Uterus (tissue), 4 donors: ENCODE data around the gene YBX3. TPM values are rescaled to one million over a fixed set of nuclear protein-coding genes. Genes with fewer than 3 reads are reported as not detected.

ENCODE experiments used
- DNase-seq, 2 donors: peaks; one replicate each; pipeline ENCODE4 v3.0.0-alpha.2; 2019 to 2020
- H3K27ac ChIP-seq, 2 donors: fragments of 200-600 bp; sonication (generic); 1 replicate in 1 of 2; 2 replicates in 1 of 2; pipeline ENCODE4 v1.5.1; 2016 to 2018
- H3K27me3 ChIP-seq, 2 donors: fragments of 200-600 bp; sonication (generic); one replicate each; pipeline ENCODE4 v1.5.1; 2018 to 2019; ENCODE audit warnings: control low read depth in 1 of 2
- H3K36me3 ChIP-seq, 2 donors: fragments of 200-600 bp; sonication (generic); one replicate each; pipeline ENCODE4 v1.5.1; 2019; ENCODE audit warnings: control low read depth in 1 of 2
- H3K4me1 ChIP-seq, 2 donors: fragments of 200-600 bp; sonication (generic); one replicate each; pipeline ENCODE4 v1.5.1; 2018 to 2019; ENCODE audit warnings: control low read depth in 1 of 2
- H3K4me3 ChIP-seq, 2 donors: fragments of 200-600 bp; sonication (generic); 1 replicate in 1 of 2; 2 replicates in 1 of 2; pipeline ENCODE4 v1.5.1; 2018 to 2019; ENCODE audit warnings: mild to moderate bottlenecking in 1 of 2
- H3K9me3 ChIP-seq, 2 donors: fragments of 200-600 bp; sonication (generic); one replicate each; pipeline ENCODE4 v1.5.1; 2019; ENCODE audit warnings: control low read depth in 1 of 2
- CTCF ChIP-seq, 4 experiments: fragments of 200-600 bp in 2 of 4; fragments of 450-650 bp in 2 of 4; sonication (generic) in 2 of 4; IDR thresholded peaks; one replicate each; pipeline ENCODE4 v1.5.1; 2016 to 2019; ENCODE audit warnings: antibody characterized with exemption in 4 of 4, mild to moderate bottlenecking in 2 of 4, moderate library complexity in 1 of 4
- POLR2A ChIP-seq, 2 donors: fragments of 450-650 bp; IDR thresholded peaks; one replicate each; pipeline ENCODE4 v1.6.1; 2016; ENCODE audit warnings: antibody characterized with exemption in 2 of 2, mild to moderate bottlenecking in 1 of 2, moderate library complexity in 1 of 2
- intact Hi-C: fragments of 100-400 bp; cut with DNase I; formaldehyde crosslinking; loops from one replicate; pipeline ENCODE4 v1.15.1; 2023; ENCODE audit warnings: low total_unique reads
- total RNA-seq, 4 donors: library from RNA; depleted of rRNA in 3 of 4; stranded (reverse); fragments of >200 nt in 3 of 4; gene quantifications; one replicate each; pipeline versions ENCODE4 v1.1.0 to v1.2.4, GENCODE V29; 2014 to 2023
- donor health status: DM: yes; HTN: yes; CAD: no.

Gene YBX3
- total RNA-seq, 4 donors from 2014 or later = 49.4 to 372 (median 216) TPM

GRCh38 chr12:10722502-10722904 is 620 bp downstream of the YBX3 start:
- peak overlapping the region; percentile 92 to 99 for H3K27ac ChIP-seq
- DNase-seq = peak; percentile 55 to 59
- no peaks in the 10 kb centered on the region for H3K27me3 ChIP-seq
- no peaks in the 10 kb centered on the region for H3K9me3 ChIP-seq
- intact Hi-C loops = no loop called here
- peaks cover 0 to 4% of the 10 kb centered on the region in 2 donors for H3K4me1 ChIP-seq
- H3K36me3 ChIP-seq = no peaks in the 10 kb centered on the region
- TF ChIP-seq POLR2A (IDR thresholded peaks at IDR 0.05) (no peak), CTCF (IDR thresholded peaks at IDR 0.05) (peak in 2 of 4 experiments; percentile 24 to 27)
- peak overlapping the region; percentile 68 to 86 for H3K4me3 ChIP-seq

GRCh38 chr12:10721651-10722501 is 1.2 kb downstream of the YBX3 start:
- Histone ChIP-seq H3K27me3 (no peaks in the 10 kb centered on the region), H3K4me1 (peaks cover 0 to 4% of the 10 kb centered on the region in 2 donors), H3K9me3 (no peaks in the 10 kb centered on the region), H3K36me3 (no peaks in the 10 kb centered on the region), H3K4me3 (peak overlapping the region; percentile 68 to 86), H3K27ac (peak overlapping the region; percentile 92 to 99)
- intact Hi-C loops = no loop called here
- TF ChIP-seq POLR2A (IDR thresholded peaks at IDR 0.05) = peak; percentile 49 to 51
- TF ChIP-seq CTCF (IDR thresholded peaks at IDR 0.05) = peak in 1 of 4 experiments; percentile 3
- peak; percentile 93 to 94 for DNase-seq

- H3K4me3 ChIP-seq = peak overlapping the region; percentile 68 to 86
- peak overlapping the region; percentile 92 to 99 for H3K27ac ChIP-seq
- DNase-seq = no peak
- no peak for TF ChIP-seq CTCF (IDR thresholded peaks at IDR 0.05)
- no peak for TF ChIP-seq POLR2A (IDR thresholded peaks at IDR 0.05)
- no peaks in the 10 kb centered on the region for H3K9me3 ChIP-seq
- intact Hi-C loops = no loop called here
- no peaks in the 10 kb centered on the region for H3K27me3 ChIP-seq
- H3K4me1 ChIP-seq = peaks cover 4% of the 10 kb centered on the region in 2 donors
- no peaks in the 10 kb centered on the region for H3K36me3 ChIP-seq
Observed at GRCh38 chr12:10720974-10721650, 2.0 kb downstream of the YBX3 start.

GRCh38 chr12:10719482-10719881 is 3.6 kb downstream of the YBX3 start:
- no peaks in the 10 kb centered on the region for H3K27me3 ChIP-seq
- peak overlapping the region in 1 of 2 donors; percentile 14 for H3K4me3 ChIP-seq
- H3K36me3 ChIP-seq = no peaks in the 10 kb centered on the region
- H3K27ac ChIP-seq = peak overlapping the region; percentile 69 to 92
- peaks cover 4 to 5% of the 10 kb centered on the region in 2 donors for H3K4me1 ChIP-seq
- no peak for TF ChIP-seq CTCF (IDR thresholded peaks at IDR 0.05)
- TF ChIP-seq POLR2A (IDR thresholded peaks at IDR 0.05) = no peak
- no peak for DNase-seq
- intact Hi-C loops = no loop called here
- H3K9me3 ChIP-seq = no peaks in the 10 kb centered on the region
